GM12878 (cell line): Measurements from ENCODE around the gene ZMIZ1. TPM values are rescaled to one million over a fixed set of nuclear protein-coding genes. Genes with fewer than 3 reads are reported as not detected.

ENCODE experiments used
- CBX3 ChIP-seq: fragments of 200-600 bp; sonication (generic); IDR thresholded peaks from 2 replicates; pipeline ENCODE4 v1.6.1; 2016; ENCODE audit warnings: low read depth, borderline replicate concordance
- CUX1 ChIP-seq: IDR thresholded peaks from 2 replicates; pipeline ENCODE4 v1.6.1; 2012; ENCODE audit warnings: improper control_type of control experiment, low read depth, low read length; ENCODE audit not compliant: insufficient replicate concordance
- EED ChIP-seq: sonication (generic); IDR thresholded peaks from 2 replicates; pipeline ENCODE4 v1.6.1; 2016; ENCODE audit warnings: antibody characterized with exemption, low read depth
- MAX ChIP-seq: IDR thresholded peaks from 2 replicates; pipeline ENCODE4 v1.6.1; 2012; ENCODE audit warnings: low read depth, low read length, improper control_type of control experiment
- NBN ChIP-seq: fragments of 450-650 bp; IDR thresholded peaks from 2 replicates; pipeline ENCODE4 v1.6.1; 2016
- NFIC ChIP-seq: IDR thresholded peaks from 2 replicates; pipeline ENCODE4 v1.6.1; 2012; ENCODE audit warnings: low read depth, mild to moderate bottlenecking, inconsistent platforms, low read length, moderate library complexity
- PAX8 ChIP-seq: fragments of 450-650 bp; IDR thresholded peaks from 2 replicates; pipeline ENCODE4 v1.6.1; 2017; ENCODE audit warnings: mild to moderate bottlenecking, moderate library complexity
- polyA plus RNA-seq, 11 experiments: library from polyadenylated mRNA; depleted of rRNA in 4 of 11; unstranded in 6 of 11; stranded (reverse) in 5 of 11; fragments of >200 nt; fragmentation: Nextera tagmentation in 4 of 11; fragmentation: Illumina TruSeq in 1 of 11; extraction: Ambion mirVana in 4 of 11; extraction: Trizol in 1 of 11; gene quantifications; 1 replicate in 1 of 11; 2 replicates in 10 of 11; pipeline versions ENCODE4 v1.2.1 to v1.2.3, GENCODE V29; 2011 to 2016; ENCODE audit warnings: inconsistent platforms in 2 of 11, missing spikeins in 2 of 11, low read depth in 1 of 11
- total RNA-seq, 4 experiments: library from RNA; depleted of rRNA in 3 of 4; stranded (reverse); fragments of >200 nt in 3 of 4; fragmentation: Illumina TruSeq in 1 of 4; extraction: Trizol in 1 of 4; gene quantifications; 2 replicates each; pipeline versions ENCODE4 v1.2.1 to v1.2.3, GENCODE V29; 2013 to 2021
- TF ChIP-seq, protein P1 (sequence below): fragments of 450-650 bp; IDR thresholded peaks from 2 replicates; pipeline ENCODE4 v1.6.1; 2017; ENCODE audit warnings: mild to moderate bottlenecking, moderate library complexity
- TF ChIP-seq, protein P2 (sequence below): IDR thresholded peaks from 2 replicates; pipeline ENCODE4 v1.6.1; 2011; ENCODE audit warnings: borderline replicate concordance, low read depth, mild to moderate bottlenecking, moderate library complexity, low read length; ENCODE audit not compliant: insufficient read depth, poor library complexity, severe bottlenecking
- TF ChIP-seq, protein P3 (sequence below): fragments of 450-650 bp; formaldehyde crosslinking; IDR thresholded peaks from 2 replicates; pipeline ENCODE4 v1.4.0; 2022; ENCODE audit warnings: mild to moderate bottlenecking, moderate library complexity

Gene ZMIZ1
- total and polyA plus RNA-seq, 10 of the 15 experiments (the other 5 are each of a cell fraction or from before 2014, with no cell fraction given): 3.1 to 82.3 (median 14.9) TPM

GRCh38 chr10:79285315-79286197 lies 216.8 kb downstream of the ZMIZ1 start (continued):
- no peak for TF ChIP-seq CUX1
- TF ChIP-seq, protein P1, sequence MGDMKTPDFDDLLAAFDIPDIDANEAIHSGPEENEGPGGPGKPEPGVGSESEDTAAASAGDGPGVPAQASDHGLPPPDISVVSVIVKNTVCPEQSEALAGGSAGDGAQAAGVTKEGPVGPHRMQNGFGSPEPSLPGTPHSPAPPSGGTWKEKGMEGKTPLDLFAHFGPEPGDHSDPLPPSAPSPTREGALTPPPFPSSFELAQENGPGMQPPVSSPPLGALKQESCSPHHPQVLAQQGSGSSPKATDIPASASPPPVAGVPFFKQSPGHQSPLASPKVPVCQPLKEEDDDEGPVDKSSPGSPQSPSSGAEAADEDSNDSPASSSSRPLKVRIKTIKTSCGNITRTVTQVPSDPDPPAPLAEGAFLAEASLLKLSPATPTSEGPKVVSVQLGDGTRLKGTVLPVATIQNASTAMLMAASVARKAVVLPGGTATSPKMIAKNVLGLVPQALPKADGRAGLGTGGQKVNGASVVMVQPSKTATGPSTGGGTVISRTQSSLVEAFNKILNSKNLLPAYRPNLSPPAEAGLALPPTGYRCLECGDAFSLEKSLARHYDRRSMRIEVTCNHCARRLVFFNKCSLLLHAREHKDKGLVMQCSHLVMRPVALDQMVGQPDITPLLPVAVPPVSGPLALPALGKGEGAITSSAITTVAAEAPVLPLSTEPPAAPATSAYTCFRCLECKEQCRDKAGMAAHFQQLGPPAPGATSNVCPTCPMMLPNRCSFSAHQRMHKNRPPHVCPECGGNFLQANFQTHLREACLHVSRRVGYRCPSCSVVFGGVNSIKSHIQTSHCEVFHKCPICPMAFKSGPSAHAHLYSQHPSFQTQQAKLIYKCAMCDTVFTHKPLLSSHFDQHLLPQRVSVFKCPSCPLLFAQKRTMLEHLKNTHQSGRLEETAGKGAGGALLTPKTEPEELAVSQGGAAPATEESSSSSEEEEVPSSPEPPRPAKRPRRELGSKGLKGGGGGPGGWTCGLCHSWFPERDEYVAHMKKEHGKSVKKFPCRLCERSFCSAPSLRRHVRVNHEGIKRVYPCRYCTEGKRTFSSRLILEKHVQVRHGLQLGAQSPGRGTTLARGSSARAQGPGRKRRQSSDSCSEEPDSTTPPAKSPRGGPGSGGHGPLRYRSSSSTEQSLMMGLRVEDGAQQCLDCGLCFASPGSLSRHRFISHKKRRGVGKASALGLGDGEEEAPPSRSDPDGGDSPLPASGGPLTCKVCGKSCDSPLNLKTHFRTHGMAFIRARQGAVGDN: no peak; the same call in 1 of the 2 replicates
- TF ChIP-seq, protein P2, sequence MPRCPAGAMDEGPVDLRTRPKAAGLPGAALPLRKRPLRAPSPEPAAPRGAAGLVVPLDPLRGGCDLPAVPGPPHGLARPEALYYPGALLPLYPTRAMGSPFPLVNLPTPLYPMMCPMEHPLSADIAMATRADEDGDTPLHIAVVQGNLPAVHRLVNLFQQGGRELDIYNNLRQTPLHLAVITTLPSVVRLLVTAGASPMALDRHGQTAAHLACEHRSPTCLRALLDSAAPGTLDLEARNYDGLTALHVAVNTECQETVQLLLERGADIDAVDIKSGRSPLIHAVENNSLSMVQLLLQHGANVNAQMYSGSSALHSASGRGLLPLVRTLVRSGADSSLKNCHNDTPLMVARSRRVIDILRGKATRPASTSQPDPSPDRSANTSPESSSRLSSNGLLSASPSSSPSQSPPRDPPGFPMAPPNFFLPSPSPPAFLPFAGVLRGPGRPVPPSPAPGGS: peak; percentile 73
- peak; percentile 91 for TF ChIP-seq NFIC
- no peak for TF ChIP-seq CBX3
- no peak for TF ChIP-seq MAX
- peak; percentile 93 for TF ChIP-seq EED
- TF ChIP-seq NBN: peak; percentile 82; the same call in 1 of the 2 replicates
- TF ChIP-seq, protein P3, sequence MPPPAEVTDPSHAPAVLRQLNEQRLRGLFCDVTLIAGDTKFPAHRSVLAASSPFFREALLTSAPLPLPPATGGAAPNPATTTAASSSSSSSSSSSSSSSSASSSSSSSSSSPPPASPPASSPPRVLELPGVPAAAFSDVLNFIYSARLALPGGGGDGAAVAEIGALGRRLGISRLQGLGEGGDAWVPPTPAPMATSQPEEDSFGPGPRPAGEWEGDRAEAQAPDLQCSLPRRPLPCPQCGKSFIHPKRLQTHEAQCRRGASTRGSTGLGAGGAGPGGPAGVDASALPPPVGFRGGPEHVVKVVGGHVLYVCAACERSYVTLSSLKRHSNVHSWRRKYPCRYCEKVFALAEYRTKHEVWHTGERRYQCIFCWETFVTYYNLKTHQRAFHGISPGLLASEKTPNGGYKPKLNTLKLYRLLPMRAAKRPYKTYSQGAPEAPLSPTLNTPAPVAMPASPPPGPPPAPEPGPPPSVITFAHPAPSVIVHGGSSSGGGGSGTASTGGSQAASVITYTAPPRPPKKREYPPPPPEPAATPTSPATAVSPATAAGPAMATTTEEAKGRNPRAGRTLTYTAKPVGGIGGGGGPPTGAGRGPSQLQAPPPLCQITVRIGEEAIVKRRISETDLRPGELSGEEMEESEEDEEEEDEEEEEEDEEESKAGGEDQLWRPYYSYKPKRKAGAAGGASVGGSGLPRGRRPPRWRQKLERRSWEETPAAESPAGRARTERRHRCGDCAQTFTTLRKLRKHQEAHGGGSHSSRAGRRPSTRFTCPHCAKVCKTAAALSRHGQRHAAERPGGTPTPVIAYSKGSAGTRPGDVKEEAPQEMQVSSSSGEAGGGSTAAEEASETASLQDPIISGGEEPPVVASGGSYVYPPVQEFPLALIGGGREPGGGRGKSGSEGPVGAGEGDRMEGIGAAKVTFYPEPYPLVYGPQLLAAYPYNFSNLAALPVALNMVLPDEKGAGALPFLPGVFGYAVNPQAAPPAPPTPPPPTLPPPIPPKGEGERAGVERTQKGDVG (CRISPR knock-in tag): no peak
- no peak for TF ChIP-seq PAX8
